Measurements from ENCODE around the gene KNCN.

KNCN gene

GRCh38 chr1:46529031-46529630 is 22.3 kb downstream of the KNCN start:
- Histone ChIP-seq H3K27me3 (replicated peaks; ENCODE audit: insufficient read depth, low read length) (peaks cover 52% of the 10 kb centered on the region), H3K79me2 (ENCODE audit: low read length) (no peaks in the 10 kb centered on the region), H3F3A (ENCODE audit: insufficient read depth, low read length) (no peaks in the 10 kb centered on the region), H3K27ac (ENCODE audit: low read length) (no peak overlapping the region), H3K9me3 (replicated peaks; ENCODE audit: insufficient read depth, low read length) (no peaks in the 10 kb centered on the region), H3K9me2 (replicated peaks; ENCODE audit: insufficient read depth, low read length) (no peaks in the 10 kb centered on the region), H3K4me2 (ENCODE audit: low read depth, low read length) (no peak overlapping the region), H3K9ac (ENCODE audit: low read length) (no peak overlapping the region), H3K4me1 (ENCODE audit: low read length) (no peaks in the 10 kb centered on the region), H2AFZ (ENCODE audit: low read length) (no peak overlapping the region), H3K4me3 (ENCODE audit: low read length) (no peak overlapping the region), H3K36me3 (replicated peaks; ENCODE audit: insufficient read depth, low read length) (no peaks in the 10 kb centered on the region), H4K20me1 (ENCODE audit: insufficient read depth, low read length) (no peaks in the 10 kb centered on the region)
- no peak for TF ChIP-seq EZH2phosphoT487 (IDR thresholded peaks at IDR 0.05; ENCODE audit: low read length)
- no peak for TF ChIP-seq EZH2 (optimal IDR thresholded peaks at IDR 0.05; ENCODE audit: low read depth, low read length)
- TF ChIP-seq CTCF (IDR thresholded peaks at IDR 0.05; ENCODE audit: low read length): no peak
- no peak for DNase-seq

GRCh38 chr1:46528297-46528955 is 23.0 kb downstream of the KNCN start:
- Histone ChIP-seq H3F3A (ENCODE audit: insufficient read depth, low read length) (no peaks in the 10 kb centered on the region), H2AFZ (ENCODE audit: low read length) (no peak overlapping the region), H3K4me3 (ENCODE audit: low read length) (no peak overlapping the region), H3K27me3 (replicated peaks; ENCODE audit: insufficient read depth, low read length) (peaks cover 45% of the 10 kb centered on the region), H3K9me3 (replicated peaks; ENCODE audit: insufficient read depth, low read length) (no peaks in the 10 kb centered on the region), H3K27ac (ENCODE audit: low read length) (no peak overlapping the region), H3K9me2 (replicated peaks; ENCODE audit: insufficient read depth, low read length) (no peaks in the 10 kb centered on the region), H3K9ac (ENCODE audit: low read length) (no peak overlapping the region), H3K79me2 (ENCODE audit: low read length) (no peaks in the 10 kb centered on the region), H3K4me1 (ENCODE audit: low read length) (no peaks in the 10 kb centered on the region), H3K36me3 (replicated peaks; ENCODE audit: insufficient read depth, low read length) (no peaks in the 10 kb centered on the region), H4K20me1 (ENCODE audit: insufficient read depth, low read length) (no peaks in the 10 kb centered on the region), H3K4me2 (ENCODE audit: low read depth, low read length) (no peak overlapping the region)
- DNase-seq: no peak
- TF ChIP-seq CTCF (IDR thresholded peaks at IDR 0.05; ENCODE audit: low read length) (no peak), EZH2 (optimal IDR thresholded peaks at IDR 0.05; ENCODE audit: low read depth, low read length) (no peak), EZH2phosphoT487 (IDR thresholded peaks at IDR 0.05; ENCODE audit: low read length) (no peak)

GRCh38 chr1:46527474-46528296 is 23.8 kb downstream of the KNCN start:
- no peak overlapping the region for H3K4me3 ChIP-seq (ENCODE audit: low read length)
- H3K9ac ChIP-seq (ENCODE audit: low read length): no peak overlapping the region
- no peak overlapping the region for H3K27ac ChIP-seq (ENCODE audit: low read length)
- no peaks in the 10 kb centered on the region for H3K9me3 ChIP-seq (replicated peaks; ENCODE audit: insufficient read depth, low read length)
- peaks cover 42% of the 10 kb centered on the region for H3K27me3 ChIP-seq (replicated peaks; ENCODE audit: insufficient read depth, low read length)
- H3K36me3 ChIP-seq (replicated peaks; ENCODE audit: insufficient read depth, low read length): no peaks in the 10 kb centered on the region
- no peak overlapping the region for H2AFZ ChIP-seq (ENCODE audit: low read length)
- peak; percentile 62 for DNase-seq
- no peaks in the 10 kb centered on the region for H3K4me1 ChIP-seq (ENCODE audit: low read length)
- no peak overlapping the region for H3K4me2 ChIP-seq (ENCODE audit: low read depth, low read length)
- H3F3A ChIP-seq (ENCODE audit: insufficient read depth, low read length): no peaks in the 10 kb centered on the region
- H3K9me2 ChIP-seq (replicated peaks; ENCODE audit: insufficient read depth, low read length): no peaks in the 10 kb centered on the region
- TF ChIP-seq EZH2 (optimal IDR thresholded peaks at IDR 0.05; ENCODE audit: low read depth, low read length) (no peak), CTCF (IDR thresholded peaks at IDR 0.05; ENCODE audit: low read length) (peak; percentile 94), EZH2phosphoT487 (IDR thresholded peaks at IDR 0.05; ENCODE audit: low read length) (no peak)
- no peaks in the 10 kb centered on the region for H3K79me2 ChIP-seq (ENCODE audit: low read length)
- no peaks in the 10 kb centered on the region for H4K20me1 ChIP-seq (ENCODE audit: insufficient read depth, low read length)
